GM18861 (cell line): ENCODE measurements around the gene ALAD.
"Not testable (repeated sequence)": the region's sequence is repeated elsewhere in the genome, so short reads cannot be mapped to it uniquely, and the experiment has no call there.

Experiments used
- ATAC-seq: cut with Tn5 transposase; IDR thresholded peaks from one replicate; pipeline ENCODE4 v1.9.1; 2021; ENCODE audit not compliant: unreplicated experiment

ALAD gene

DNA sequence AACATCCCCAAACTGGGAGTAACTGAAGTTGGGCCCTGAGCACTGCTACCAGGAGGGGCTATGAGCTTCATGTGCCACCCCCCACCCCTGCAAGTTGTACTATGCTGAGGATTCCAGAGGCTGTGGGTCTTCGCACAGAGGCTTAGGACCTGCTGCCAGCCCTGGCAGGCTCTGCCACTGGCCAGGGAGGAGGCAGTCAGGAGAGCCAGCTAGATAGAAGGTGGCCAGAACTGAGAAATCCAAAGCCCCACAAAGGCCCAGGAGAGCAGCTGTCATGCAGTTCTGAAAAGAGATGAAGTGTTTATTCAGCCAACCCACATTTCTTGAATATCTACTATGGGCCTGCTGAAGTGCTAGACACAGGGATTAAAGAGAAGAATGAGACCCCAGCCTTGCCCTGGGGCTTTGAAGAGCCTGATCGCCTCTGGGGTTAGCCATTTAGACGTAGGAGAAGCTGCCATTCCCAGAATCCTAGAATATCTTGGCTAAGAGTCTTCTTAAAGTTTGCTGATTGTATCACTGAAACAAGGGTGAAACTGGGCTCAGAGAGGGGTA lies 1.4 kb downstream of the ALAD start:
- no peak for ATAC-seq

DNA sequence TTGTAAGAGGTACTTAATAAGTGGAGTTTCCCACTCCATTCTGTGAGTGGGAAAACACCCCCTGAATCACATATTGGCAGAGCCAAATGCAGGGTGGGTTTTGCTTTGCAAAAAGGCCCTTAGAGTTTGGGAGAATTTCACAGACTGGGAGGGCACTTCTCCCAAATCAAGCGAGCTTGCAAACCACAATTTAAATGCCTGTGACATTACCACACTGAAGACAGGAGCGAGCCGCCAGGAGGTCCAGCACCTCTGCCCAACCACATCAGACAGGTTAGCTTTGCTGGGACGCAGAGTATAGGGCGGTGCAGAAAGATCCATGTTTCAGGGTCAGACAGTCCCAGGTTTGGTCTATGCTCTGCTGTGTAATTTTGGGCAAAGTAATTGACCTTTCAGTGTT lies 2.3 kb downstream of the ALAD start:
- ATAC-seq, result no peak

DNA sequence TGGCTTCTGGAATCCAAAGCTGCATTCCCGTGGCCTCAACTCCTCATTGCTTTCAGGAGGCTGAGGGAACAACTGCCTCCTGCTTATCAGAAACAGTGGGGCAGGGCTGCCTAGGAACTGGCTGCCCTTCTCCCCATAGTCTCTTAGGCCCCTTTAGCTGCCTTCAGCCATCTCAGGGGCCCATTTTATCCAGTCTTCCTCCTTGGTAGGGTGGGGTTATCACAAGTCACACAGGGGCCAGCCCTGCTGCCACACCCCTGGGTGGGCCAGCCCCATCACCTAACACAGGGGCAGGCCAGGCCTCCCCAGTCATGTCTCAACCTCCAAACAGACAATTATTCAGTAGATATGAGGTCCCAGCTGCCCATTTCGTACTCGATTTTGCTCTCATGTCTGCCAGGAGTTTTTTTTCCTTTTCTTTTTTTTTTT lies 3.9 kb downstream of the ALAD start:
- no peak for ATAC-seq

DNA sequence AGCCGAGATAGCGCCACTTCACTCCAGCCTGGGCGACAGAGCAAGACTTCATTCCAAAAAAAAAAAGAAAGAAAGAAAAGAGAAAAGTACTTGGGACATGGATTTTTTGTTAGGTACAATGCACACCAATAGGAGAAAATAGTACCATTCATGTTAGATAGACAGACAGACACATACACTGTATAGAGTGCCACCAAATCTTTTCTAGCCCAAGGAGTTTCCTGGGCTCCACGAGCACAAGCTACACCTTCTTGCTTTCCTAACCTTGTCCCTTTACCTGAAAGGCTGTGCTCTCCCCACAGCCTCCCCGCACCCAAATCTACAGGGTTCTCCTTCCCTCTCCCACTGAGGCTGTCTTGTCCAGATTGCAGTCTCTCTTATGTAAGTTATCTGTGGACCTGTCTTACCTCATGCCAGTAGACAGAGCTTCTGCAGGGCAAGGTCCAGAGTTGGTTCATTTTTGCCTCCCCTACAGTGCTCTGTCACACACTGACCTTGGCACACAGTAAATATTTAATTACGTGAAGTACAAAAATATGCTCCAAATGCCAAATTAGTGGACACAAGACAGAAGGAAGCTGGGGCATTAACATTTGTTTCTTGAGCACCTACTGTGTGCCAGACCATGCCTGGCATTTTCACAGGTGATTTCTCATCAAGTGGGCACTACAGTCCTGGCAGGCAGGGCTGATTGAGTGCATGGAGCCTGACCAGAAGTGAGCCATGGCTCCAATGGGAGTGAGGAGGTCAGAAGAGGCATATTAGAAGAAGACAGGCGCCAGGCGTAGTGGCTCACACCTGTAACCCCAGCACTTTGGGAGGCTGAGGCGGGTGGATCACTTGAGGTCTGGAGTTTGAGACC lies 5.9 kb downstream of the ALAD start:
- ATAC-seq, result no peak

DNA sequence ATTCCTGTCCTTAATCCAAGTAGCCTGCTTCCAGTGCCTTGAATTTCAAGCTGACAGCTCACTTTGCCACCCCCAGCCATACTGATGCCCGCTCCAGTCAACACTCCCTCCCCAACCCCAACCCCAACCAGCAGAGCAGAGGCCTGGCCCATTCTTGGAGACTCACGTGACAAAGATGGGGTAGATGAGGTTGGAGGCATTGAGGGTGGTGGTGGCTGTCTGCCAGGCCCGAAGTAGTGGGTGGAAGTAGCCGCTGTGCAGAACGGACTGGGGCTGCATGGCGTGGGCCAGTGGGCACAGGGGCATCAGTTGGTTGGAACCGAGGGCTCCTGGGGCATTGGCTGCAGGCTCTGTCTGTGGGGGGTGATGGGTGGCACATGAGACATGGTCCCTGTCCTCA lies 7.8 kb downstream of the ALAD start:
- no peak for ATAC-seq

DNA sequence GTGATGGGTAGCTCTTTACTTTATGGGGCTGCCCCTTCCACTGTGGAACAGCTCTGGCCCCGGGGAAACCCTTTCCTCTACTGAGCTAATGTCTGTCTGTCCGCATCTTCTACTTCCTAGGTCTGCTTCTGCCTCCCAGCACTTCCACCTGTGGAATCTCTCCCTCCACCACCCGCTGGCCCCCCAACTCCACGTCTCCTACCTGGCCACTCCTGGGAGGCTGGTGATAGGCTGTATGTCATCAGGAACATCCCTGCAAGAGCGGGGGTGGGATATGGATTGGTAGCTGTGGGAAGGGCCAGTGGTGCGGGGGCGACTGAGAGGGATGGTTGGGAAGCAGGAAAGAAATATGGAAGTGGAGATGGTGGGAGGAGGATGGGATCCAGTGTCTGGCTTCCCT lies 9.2 kb downstream of the ALAD start:
- no peak for ATAC-seq

DNA sequence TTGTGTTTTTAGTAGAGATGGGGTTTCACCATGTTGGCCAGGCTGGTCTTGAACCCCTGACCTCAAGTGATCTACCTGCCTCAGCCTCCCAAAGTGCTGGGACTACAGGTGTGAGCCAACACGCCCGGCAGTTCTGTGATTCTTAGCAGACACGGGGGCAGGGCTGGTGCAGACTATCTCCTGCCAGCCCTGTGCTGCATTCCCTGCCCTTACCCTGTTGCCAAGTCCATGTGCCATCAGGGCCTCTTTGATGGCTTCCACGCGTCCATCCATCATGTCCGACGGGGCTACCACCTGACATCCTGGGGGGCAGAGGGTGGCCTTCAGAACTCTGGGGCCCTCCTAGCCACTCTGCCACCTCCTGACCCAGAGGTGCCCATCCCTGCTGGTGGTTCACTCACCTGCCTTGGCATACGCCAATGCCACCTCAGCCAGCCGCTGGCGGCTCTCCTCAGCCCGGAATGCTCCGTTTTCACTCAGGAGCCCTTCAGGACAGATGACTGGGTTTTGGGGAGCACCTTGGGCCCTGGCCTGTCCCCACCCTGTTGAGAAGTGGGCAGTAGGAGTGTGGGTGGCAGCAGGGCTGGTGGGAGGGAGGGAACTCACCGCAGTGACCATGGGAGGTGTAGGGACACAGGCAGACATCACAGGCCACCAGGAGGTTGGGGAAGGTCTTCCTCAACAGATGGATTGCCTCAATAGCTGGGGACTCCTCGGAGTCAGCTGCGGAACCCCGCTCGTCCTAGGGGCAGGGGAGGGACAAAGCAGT lies 10.7 kb downstream of the ALAD start:
- ATAC-seq, result no peak

DNA sequence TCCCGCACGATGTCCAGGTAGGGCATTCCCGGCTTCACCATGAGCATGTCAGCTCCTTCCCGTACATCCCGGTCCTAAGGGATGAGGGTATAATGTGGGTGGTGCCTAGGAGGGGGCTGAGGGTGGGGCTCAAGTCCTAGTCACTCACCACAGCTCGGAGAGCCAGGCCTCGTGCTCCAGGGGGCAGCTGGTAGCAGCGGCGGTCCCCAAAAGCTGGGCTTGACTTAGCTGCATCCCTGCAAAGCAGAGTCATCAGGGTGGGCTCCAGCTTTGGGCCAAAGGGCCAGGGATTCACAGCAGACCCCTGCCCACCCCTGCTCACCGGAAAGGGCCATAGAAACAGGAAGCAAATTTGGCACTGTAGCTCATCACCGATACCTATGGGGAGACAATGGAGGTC lies 11.6 kb downstream of the ALAD start:
- no peak for ATAC-seq

DNA sequence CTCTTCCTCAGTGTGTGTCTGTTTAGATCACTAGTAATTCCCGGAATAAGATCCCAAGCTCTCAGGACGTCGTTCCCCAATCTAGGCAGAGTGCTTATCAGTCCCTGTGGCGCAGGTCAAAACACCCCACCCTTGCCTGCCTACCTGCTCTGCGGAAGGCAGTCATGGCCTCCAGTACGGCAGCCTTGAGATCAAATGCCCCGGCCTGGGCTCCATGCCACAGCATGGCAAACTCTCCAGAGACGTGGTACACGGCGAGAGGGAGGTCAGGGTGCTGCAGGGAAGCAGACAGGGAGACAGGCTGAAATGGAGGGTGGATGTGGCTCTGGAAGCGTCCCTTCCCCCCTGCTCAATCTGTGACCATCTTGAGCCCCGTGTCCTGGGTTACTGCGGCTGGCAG lies 12.3 kb downstream of the ALAD start:
- ATAC-seq, result no peak

DNA sequence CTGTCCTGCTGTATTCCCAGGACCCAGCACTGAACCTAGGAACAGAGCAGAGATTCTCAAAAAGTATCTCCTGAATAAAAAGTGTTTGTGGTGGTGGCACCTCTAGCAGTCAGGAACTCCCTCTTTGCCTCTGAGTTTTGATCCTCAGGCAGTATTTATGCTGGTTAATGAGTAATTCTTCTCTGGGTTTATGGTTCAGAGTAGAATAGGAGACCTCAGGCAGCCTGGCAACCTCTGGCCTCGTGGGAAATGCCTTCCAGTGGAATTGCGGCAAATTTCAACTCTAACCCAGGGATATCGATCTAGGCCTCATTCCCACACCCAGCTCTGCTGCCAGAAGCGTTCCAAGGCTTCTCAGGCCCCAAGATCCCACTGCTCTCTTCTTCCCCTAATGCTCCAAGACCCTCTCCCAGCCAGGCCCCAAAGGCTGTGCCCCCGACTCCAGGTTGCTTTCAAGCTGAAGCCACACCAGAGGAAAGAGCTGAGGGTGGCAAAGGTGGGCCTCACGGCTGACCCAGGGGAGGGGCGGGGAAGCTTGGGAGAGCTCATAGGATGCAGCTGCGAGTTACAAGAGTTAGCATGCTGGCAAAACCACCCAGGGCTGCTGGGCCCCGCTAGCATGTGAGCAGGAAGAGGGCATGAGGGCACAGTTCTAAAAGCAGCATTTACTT lies 13.4 kb downstream of the ALAD start:
- no peak for ATAC-seq

DNA sequence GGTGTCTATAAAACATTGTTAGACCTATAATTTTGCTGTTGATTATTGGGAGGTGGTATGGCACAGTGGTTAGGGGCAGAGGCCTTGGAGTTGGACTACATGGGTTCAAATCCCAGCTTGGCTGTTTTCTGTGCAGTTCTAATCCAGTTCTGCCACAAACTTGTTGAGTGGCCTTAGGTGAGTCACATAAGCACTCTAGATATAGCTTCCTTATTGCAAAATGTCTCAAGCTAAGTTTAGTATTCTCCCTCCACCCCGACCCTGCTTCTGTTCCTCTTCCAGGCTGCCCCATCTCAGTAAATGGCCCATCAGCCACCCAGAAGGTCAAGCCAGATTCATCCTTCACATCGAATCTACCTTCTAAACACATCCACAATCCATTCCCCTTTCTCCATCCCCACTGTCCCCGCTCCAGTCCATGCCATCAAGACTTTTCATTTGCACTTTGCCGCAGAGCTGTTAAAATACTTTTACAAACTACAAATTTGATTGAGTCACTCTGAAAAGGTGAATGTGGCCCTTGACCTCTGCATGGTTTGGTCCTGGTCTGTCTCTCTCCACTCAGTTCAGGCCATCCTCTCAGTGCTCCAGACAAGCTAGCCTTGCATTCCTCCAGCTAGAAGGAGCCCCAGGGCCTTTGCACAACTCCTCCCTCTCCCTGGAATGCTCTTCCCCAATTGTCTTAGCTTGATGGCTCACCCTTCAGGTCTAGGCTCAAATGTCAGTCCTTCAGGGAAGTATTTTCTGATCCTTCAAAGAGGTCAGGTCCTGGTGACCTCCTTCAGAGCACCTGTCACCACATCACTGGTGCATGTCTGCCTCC lies 14.3 kb downstream of the ALAD start:
- no peak for ATAC-seq

DNA sequence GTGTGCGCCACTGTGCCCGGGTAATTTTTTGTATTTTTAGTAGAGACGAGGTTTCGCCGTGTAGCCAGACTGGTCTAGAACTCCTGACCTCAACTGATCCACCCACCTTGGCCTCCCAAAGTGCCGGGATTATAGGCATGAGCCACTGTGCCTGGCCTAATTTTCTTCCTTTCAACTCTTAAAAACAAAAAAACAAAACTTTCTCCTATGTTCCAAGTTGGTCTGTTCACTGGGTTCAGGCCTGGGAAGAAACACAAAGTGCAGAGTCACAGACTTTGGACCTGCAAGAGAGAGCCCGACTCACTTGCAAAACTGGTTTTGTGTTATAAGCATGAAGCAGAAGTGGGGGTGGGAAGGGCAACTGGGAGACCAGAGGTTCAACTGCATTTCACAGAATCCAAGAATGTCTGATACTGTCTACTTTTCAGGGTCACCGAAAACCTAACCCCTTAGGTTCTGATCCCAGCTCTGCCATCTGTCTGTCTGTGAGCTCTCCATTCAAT lies 19.1 kb downstream of the ALAD start:
- no peak for ATAC-seq

DNA sequence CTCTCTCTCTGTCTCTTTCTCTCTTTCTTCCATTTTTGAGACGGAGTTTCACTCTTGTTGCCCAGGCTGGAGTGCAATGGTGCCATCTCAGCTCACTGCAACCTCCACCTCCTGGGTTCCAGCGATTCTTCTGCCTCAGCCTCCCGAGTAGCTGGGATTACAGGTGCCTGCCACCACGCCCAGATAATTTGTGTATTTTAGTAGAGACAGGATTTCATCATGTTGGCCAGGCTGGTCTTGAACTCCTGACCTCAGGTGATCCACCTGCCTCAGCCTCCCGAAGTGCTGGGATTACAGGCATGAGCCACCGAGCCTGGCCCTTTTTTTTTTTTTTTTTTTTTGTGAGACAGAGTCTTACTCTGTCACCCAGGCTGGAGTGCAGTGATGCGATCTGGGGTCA lies 19.6 kb downstream of the ALAD start:
- ATAC-seq, result not testable (repeated sequence)

DNA sequence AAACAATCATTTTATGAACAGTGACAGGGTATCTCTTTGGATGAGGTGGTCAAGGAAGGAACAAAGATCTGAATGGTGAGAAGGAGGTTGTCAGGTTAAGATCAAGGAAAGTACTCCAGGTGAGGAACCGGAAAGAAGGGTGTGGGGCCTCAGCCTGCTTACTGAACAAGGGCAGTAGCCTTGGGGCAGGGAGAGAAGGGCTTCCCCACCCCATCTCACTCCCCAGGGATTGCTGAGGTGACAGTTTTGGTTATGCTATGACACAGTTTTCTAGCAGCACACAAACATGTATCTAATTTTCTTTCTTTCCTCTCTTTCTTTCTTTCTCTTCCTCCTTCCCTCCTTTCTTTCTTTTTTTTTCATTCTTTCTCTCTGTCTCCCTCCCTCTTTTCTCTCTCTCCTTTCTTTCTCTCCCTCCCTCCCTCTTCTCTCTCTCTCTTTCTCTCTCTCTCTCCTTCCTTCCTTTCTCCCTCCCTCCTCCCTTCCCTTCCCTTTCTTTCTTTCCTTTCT lies 20.2 kb downstream of the ALAD start:
- ATAC-seq, result peak; percentile 61

DNA sequence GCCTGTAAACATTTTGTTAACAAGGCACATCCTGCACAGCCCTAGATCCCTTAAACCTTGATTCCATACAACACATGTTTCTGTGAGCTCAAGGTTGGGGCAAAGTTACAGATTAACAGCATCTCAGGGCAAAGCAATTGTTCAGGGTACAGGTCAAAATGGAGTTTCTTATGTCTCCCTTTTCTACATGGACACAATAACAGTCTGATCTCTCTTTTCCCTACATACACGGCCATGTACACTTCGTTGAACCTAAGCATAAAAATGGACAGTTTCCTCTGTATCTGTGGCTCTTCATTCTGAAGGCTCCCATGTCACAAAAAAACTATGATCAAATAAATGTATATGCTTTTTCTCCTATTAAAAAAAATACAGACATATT lies 21.3 kb downstream of the ALAD start:
- ATAC-seq, result not testable (repeated sequence)

DNA sequence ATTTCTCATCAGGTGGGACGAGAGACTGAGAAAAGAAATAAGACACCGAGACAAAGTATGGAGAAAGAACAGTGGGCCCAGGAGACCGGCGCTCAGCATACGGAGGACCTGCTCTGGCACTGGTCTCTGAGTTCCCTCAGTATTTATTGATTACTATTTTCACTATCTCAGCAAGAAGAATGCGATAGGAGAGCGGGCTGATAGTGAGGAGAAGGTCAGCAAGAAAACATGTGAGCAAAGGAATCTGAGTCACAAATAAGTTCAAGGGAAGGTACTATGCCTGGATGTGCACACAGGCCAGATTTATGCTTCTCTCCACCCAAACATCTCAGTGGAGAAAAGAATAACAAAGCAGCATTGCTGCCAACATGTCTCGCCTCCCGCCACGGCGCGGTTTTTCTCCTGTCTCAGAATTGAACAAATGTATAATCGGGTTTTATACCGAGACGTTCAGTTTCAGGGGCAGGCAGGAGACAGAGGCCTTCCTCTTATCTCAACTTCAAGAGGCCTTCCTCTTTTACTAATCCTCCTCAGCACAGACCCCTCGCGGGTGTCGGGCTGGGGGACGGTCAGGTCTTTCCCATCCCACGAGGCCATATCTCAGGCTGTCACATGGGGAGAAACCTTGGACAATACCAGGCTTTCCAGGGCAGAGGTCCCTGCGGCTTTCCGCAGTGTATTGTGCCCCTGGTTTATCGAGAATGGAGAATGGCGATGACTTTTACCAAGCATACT lies 21.8 kb downstream of the ALAD start:
- not testable (repeated sequence) for ATAC-seq

DNA sequence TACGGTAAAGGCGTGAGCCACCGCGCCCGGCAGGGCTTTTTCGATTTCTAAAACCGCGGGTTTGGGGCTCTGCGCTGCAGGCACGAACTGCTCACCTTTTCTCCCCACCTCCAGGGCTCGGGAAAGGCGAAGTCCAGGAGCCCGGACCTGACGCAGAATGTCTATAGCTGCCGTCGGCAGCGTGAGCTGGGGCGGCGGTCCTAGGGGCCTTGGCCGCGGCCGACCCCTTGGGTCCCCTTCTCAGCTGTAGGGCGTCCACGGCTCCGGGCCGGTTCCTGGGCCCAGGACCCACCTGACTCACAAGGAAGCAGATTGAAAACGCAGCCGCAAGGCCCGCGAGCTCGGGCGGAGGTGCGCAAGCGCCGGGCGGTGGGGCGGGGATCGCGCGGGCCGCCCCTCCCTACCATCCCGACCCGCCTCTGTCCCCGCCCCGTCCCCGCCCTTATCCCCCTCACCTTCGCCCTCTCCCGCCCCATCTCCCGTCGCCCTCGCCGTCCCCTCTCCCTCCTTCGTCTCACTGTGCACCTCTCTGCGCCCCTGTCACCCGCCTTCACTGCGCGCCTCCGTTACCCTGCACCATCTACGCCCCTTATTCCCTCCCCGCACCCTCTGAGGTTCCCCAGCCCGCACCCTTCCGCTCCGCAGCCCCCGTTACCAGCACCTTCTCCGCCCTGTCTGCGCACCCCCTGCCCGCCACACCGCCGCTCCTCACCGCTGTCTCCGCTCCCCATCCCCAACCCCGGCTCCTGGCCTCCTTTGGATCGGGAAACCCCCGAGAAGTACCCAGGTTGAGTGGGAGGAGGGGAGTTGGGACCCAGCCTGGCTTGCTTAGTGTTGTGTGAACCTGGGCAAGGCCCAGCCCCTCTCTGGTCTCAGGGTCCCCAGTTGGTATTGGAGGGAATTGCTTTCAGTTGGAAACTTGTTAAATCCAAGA lies 24.2 kb downstream of the ALAD start, which contains the start of gene HDHD3:
Gene HDHD3, minus strand, starts transcription at position 353 of the 934 bp plus-strand sequence. CDS start 2,632 bp downstream, outside the sequence.
- ATAC-seq, result peak; percentile 75
